PC-9 (cell line): Measurements from ENCODE around the gene COL20A1. TPM values are rescaled to one million over a fixed set of nuclear protein-coding genes. Genes with fewer than 3 reads are reported as not detected.

Experiments used
- BruUV-seq: library from RNA; stranded (reverse); fragments of 400-500 nt; replicated peaks from 2 replicates; lab custom pipeline; 2021; lab: Mats Ljungman, UMichigan
- CTCF ChIA-PET: fragments of 300-600 bp; sonication (Branson Sonifier 250); formaldehyde crosslinking; loops from one replicate; lab custom pipeline; 2022; ENCODE audit warnings: antibody characterized with exemption; lab: Charles Lee
- POLR2A ChIA-PET: fragments of 300-600 bp; sonication (Branson Sonifier 250); formaldehyde crosslinking; loops from one replicate; lab custom pipeline; 2022; ENCODE audit warnings: antibody characterized with exemption; ENCODE audit not compliant: unreplicated experiment; lab: Charles Lee
- DNase-seq, 2 experiments: peaks; one replicate each; pipeline versions ENCODE4 v3.0.0 to v3.0.0-alpha.2; 2015 to 2022; ENCODE audit warnings: mixed read lengths in 1 of 2
- H2AFZ ChIP-seq: fragments of 200-600 bp; sonication (generic); 2 replicates; pipeline ENCODE4 v1.8.1; 2017; ENCODE audit warnings: antibody characterized with exemption
- H3F3A ChIP-seq: fragments of 200-600 bp; sonication (generic); 2 replicates; pipeline ENCODE4 v1.8.1; 2017; ENCODE audit warnings: antibody characterized with exemption, mild to moderate bottlenecking, low read depth; ENCODE audit not compliant: insufficient read depth
- H3K27ac ChIP-seq: fragments of 200-600 bp; sonication (generic); 2 replicates; pipeline ENCODE4 v1.6.1; 2016; ENCODE audit warnings: mixed run types
- H3K27me3 ChIP-seq: fragments of 200-600 bp; sonication (generic); 2 replicates; pipeline ENCODE4 v1.6.1; 2016; ENCODE audit warnings: low read depth, mixed run types; ENCODE audit not compliant: insufficient read depth
- H3K36me3 ChIP-seq: fragments of 200-600 bp; sonication (generic); 2 replicates; pipeline ENCODE4 v1.6.1; 2016; ENCODE audit warnings: low read depth, mixed run types
- H3K4me1 ChIP-seq: fragments of 200-600 bp; sonication (generic); replicated peaks from 2 replicates; pipeline ENCODE4 v1.6.1; 2016; ENCODE audit warnings: mixed run types; ENCODE audit not compliant: insufficient read depth
- H3K4me2 ChIP-seq: fragments of 200-600 bp; sonication (generic); 2 replicates; pipeline ENCODE4 v1.6.1; 2017; ENCODE audit warnings: mixed run types
- H3K4me3 ChIP-seq: fragments of 200-600 bp; sonication (generic); 2 replicates; pipeline ENCODE4 v1.6.1; 2016; ENCODE audit warnings: mixed run types
- H3K79me2 ChIP-seq: fragments of 200-600 bp; sonication (generic); 2 replicates; pipeline ENCODE4 v1.6.1; 2017; ENCODE audit warnings: low read depth, mixed run types
- H3K9me2 ChIP-seq: fragments of 200-600 bp; sonication (generic); 2 replicates; pipeline ENCODE4 v1.8.1; 2017; ENCODE audit warnings: mild to moderate bottlenecking; ENCODE audit not compliant: insufficient read depth
- H3K9me3 ChIP-seq: fragments of 200-600 bp; sonication (generic); 2 replicates; pipeline ENCODE4 v1.8.1; 2016; ENCODE audit warnings: low read depth; ENCODE audit not compliant: insufficient read depth
- H4K20me1 ChIP-seq: fragments of 200-600 bp; sonication (generic); 2 replicates; pipeline ENCODE4 v1.8.1; 2017; ENCODE audit not compliant: insufficient read depth
- EZH2 ChIP-seq: fragments of 200-600 bp; sonication (generic); IDR thresholded peaks from 2 replicates; pipeline ENCODE4 v1.8.0; 2017; ENCODE audit warnings: antibody characterized with exemption, low read depth
- intact Hi-C: fragments of 100-400 bp; cut with micrococcal nuclease; formaldehyde crosslinking; loops from one replicate; pipeline ENCODE4 v1.10.0; 2022; ENCODE audit not compliant: unreplicated experiment
- total RNA-seq: library from RNA; stranded (reverse); gene quantifications from 2 replicates; pipeline ENCODE4 v1.2.3, GENCODE V29; 2021
- TF ChIP-seq, protein P1 (sequence below): fragments of 200-600 bp; sonication (generic); conservative IDR thresholded peaks from 2 replicates; pipeline ENCODE4 v1.6.1; 2017; ENCODE audit warnings: mixed run types, antibody characterized with exemption, mild to moderate bottlenecking, moderate library complexity

The COL20A1 gene
- total RNA-seq, 1 experiment from 2014 or later = not detected

DNA sequence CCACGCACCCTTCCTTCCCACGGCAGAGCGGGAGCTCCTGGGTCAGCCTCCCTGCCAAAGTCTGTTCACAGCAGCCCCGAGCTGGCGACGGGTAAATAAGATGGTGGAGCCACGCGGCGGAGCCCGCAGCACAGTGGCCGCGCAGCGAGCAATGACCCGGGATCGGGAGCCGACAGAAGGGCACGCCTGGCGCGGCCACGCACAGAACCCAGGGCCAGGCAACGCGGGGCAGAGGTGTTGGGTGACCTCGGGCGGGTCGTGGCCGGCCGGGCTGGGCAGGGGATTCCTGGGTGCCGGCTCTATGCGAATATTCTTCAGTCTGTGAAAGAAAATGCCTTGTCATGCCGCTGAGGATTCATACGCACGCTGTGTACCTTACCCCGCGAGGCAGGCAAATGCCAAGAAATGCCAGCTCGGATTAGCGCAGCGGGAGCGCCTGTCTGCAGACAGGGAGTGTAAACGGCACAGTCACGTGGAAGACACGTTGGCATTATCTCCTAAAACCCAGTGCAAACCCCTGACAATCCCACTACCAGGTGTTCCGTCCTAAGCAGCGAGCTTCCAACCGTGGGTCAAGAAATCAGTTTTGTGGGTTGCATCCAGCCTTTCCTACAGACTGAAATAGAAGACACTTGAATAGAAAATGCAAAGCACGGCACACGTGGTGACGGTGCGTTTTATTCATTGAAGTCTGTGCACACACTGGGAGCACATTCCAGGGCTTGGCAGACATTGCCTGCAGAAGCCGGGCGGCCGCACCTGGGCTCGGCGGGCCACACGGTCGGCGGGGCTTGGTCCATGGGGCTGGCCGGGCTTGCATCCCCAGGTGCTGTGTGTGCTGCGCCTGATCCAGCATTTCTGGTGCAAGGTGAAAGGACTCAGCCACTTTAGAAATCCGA, 49.8 kb downstream of the COL20A1 start:
- H2AFZ ChIP-seq = no peak overlapping the region
- CTCF ChIA-PET = no interaction called here
- no peaks in the 10 kb centered on the region for H3K79me2 ChIP-seq
- POLR2A ChIA-PET = no interaction called here
- H3K9me2 ChIP-seq = no peaks in the 10 kb centered on the region
- peaks cover 7% of the 10 kb centered on the region; the same call in 1 of the 2 replicates for H3K9me3 ChIP-seq
- BruUV-seq = no TSS peak
- no peaks in the 10 kb centered on the region for H3K36me3 ChIP-seq
- peaks cover 91% of the 10 kb centered on the region for H3K27me3 ChIP-seq
- TF ChIP-seq, protein P1, sequence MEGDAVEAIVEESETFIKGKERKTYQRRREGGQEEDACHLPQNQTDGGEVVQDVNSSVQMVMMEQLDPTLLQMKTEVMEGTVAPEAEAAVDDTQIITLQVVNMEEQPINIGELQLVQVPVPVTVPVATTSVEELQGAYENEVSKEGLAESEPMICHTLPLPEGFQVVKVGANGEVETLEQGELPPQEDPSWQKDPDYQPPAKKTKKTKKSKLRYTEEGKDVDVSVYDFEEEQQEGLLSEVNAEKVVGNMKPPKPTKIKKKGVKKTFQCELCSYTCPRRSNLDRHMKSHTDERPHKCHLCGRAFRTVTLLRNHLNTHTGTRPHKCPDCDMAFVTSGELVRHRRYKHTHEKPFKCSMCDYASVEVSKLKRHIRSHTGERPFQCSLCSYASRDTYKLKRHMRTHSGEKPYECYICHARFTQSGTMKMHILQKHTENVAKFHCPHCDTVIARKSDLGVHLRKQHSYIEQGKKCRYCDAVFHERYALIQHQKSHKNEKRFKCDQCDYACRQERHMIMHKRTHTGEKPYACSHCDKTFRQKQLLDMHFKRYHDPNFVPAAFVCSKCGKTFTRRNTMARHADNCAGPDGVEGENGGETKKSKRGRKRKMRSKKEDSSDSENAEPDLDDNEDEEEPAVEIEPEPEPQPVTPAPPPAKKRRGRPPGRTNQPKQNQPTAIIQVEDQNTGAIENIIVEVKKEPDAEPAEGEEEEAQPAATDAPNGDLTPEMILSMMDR = no peak
- no peak for TF ChIP-seq EZH2
- DNase-seq = no peak
- no peak overlapping the region for H3K4me2 ChIP-seq
- H3K4me3 ChIP-seq = no peak overlapping the region
- H4K20me1 ChIP-seq = no peaks in the 10 kb centered on the region
- no peak overlapping the region for H3K27ac ChIP-seq
- H3K4me1 ChIP-seq = no peaks in the 10 kb centered on the region
- intact Hi-C loops = no loop called here
- peaks cover 12% of the 10 kb centered on the region for H3F3A ChIP-seq

DNA sequence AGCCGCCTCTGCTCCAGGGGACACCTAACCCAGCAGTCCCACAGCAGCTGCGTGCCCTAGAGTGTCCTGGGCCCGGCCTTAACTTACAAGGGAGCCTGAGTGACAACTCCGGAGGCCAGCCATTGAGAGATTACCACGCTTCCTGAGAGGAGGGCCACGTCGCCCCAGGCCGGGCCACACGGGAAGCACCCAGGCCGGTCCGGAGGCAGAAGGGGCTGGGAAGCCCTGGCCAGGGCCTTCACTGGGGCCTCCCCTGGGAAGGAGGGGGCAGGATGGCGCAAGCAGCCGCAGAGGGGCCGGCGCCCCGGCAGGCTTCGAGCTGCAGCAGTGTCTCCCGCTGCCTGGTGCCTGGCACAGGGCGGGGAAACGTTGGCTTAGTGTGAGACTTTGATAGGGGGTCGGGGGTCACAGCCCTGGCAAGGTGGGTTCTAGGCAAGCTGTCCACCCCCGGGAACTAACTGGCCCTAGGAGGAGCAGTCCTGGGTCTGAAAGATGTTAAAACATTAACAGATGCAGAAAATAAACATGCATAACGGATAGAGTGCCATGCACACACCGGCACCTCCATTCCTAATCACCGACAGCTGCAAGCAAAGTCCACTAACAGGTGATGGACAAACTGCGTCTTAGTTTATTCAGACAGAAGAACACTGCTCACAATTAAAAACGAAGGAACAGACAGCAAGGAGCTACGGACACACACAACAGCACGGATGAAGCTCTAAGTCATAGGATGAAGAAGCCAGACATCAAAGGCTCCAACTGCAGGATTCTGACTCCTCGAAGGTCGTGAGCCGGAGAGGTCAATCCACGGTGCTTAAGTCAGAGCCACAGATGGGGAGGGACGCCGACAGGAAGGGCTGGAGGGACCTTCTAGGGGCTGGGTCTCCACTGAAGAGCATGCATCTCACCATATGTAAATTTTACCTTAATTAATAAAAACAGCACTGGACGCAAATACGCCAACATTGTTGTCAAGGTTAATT, 50.8 kb downstream of the COL20A1 start:
- POLR2A ChIA-PET = no interaction called here
- TF ChIP-seq, protein P1 = no peak
- no peak for TF ChIP-seq EZH2
- peaks cover 91% of the 10 kb centered on the region for H3K27me3 ChIP-seq
- no peaks in the 10 kb centered on the region for H4K20me1 ChIP-seq
- peaks cover 7% of the 10 kb centered on the region; the same call in 1 of the 2 replicates for H3K9me3 ChIP-seq
- no peaks in the 10 kb centered on the region for H3K9me2 ChIP-seq
- CTCF ChIA-PET = no interaction called here
- no peak overlapping the region for H3K4me3 ChIP-seq
- H2AFZ ChIP-seq = no peak overlapping the region
- no peaks in the 10 kb centered on the region for H3K79me2 ChIP-seq
- H3K27ac ChIP-seq = no peak overlapping the region
- H3F3A ChIP-seq = peaks cover 12% of the 10 kb centered on the region
- no peaks in the 10 kb centered on the region for H3K4me1 ChIP-seq
- no peak for DNase-seq
- no peaks in the 10 kb centered on the region for H3K36me3 ChIP-seq
- no peak overlapping the region for H3K4me2 ChIP-seq
- BruUV-seq = no TSS peak
- intact Hi-C loops = no loop called here

DNA sequence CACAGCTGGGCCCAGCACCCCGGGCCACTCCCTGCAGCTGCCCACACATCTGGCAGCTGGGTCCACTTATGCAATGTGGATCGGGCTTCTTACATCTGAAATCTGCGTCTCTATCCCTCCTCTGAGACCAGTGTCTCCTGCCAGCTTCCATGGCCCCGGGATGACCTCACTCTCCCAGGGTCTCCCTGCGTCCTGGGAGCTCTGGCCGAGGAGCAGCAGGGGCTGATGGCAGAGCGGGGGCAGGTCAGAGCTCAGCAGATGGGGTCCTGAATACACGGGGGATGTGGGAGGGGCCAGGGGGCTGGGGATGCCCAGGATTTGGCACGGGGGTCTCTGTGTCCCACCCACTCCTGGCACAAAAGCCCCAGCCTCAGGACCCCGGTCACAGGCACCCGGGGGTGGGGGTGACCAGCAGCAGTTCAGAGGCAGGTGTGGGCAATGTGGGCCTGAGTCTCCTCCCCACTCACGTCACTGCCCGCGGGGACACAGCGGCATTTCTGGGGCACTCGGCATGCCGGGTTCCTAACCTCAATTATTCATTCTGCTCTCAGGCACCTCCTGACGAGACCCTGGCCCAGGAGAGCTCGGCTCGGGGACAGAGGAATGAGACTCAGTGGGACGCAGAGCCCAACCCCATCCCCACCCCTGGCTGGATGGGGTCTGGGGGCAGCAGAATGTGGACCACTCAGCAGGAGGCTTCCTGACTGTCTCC, 51.8 kb downstream of the COL20A1 start:
- Histone ChIP-seq H3K9me3 (peaks cover 7% of the 10 kb centered on the region; the same call in 1 of the 2 replicates), H3K27me3 (peaks cover 97% of the 10 kb centered on the region), H3K4me3 (no peak overlapping the region), H3K4me1 (no peaks in the 10 kb centered on the region), H4K20me1 (no peaks in the 10 kb centered on the region), H3K4me2 (no peak overlapping the region), H3K36me3 (no peaks in the 10 kb centered on the region), H3K79me2 (no peaks in the 10 kb centered on the region), H3K9me2 (no peaks in the 10 kb centered on the region), H3K27ac (no peak overlapping the region), H2AFZ (no peak overlapping the region), H3F3A (peaks cover 8% of the 10 kb centered on the region)
- TF ChIP-seq, protein P1 = no peak
- TF ChIP-seq EZH2 = no peak
- POLR2A ChIA-PET = interaction anchor here (0.5 to 0.6 kb wide), 2 partner anchors 139 to 363 kb away, joined by 6 to 10 read pairs; partner anchors contain the start of genes ARFRP1 and ZGPAT
- intact Hi-C loops = no loop called here
- CTCF ChIA-PET = interaction anchor here (0.5 kb wide), 1 partner anchor 308 kb away, joined by 3 read pairs; the partner anchor contains the start of gene STMN3
- no TSS peak for BruUV-seq
- DNase-seq = no peak
